Astrocyte (in vitro differentiated cells and primary cell): ENCODE data around the gene ARMCX1. TPM values are rescaled to one million over a fixed set of nuclear protein-coding genes. Genes with fewer than 3 reads are reported as not detected.
A peak's percentile ranks its signal among the peaks of the same experiment; 100 is the strongest.

Source experiments
- DNase-seq: peaks from one replicate; pipeline ENCODE4 v3.0.0-alpha.2; 2010; ENCODE audit warnings: low read depth
- FAIRE-seq: peaks from 2 replicates; lab custom pipeline; 2011; peaks lifted over from hg19 to GRCh38; lab: Jason Lieb, UNC
- H2AFZ ChIP-seq: 2 replicates; pipeline ENCODE4 v1.6.0; 2012; ENCODE audit warnings: low read depth, low read length, inconsistent platforms
- H3K27ac ChIP-seq: 2 replicates; pipeline ENCODE4 v1.5.1; 2011; ENCODE audit warnings: low read depth, low read length, inconsistent platforms
- H3K27me3 ChIP-seq: 2 replicates; pipeline ENCODE4 v1.6.0; 2011; ENCODE audit warnings: low read length, inconsistent platforms; ENCODE audit not compliant: insufficient read depth
- H3K36me3 ChIP-seq: 2 replicates; pipeline ENCODE4 v1.5.1; 2011; ENCODE audit warnings: low read length, inconsistent platforms; ENCODE audit not compliant: insufficient read depth
- H3K4me1 ChIP-seq: 2 replicates; pipeline ENCODE4 v1.5.1; 2011; ENCODE audit warnings: low read length, inconsistent platforms; ENCODE audit not compliant: insufficient read depth
- H3K4me2 ChIP-seq: 2 replicates; pipeline ENCODE4 v1.6.0; 2012; ENCODE audit warnings: low read length, inconsistent platforms
- H3K4me3 ChIP-seq: 2 replicates; pipeline ENCODE4 v1.5.1; 2011; ENCODE audit warnings: low read depth, mild to moderate bottlenecking, low read length, inconsistent platforms; ENCODE audit not compliant: insufficient read depth
- H3K79me2 ChIP-seq: 2 replicates; pipeline ENCODE4 v1.6.0; 2012; ENCODE audit warnings: mild to moderate bottlenecking, low read length, inconsistent platforms; ENCODE audit not compliant: insufficient read depth
- H3K9ac ChIP-seq: 2 replicates; pipeline ENCODE4 v1.6.0; 2012; ENCODE audit warnings: mild to moderate bottlenecking, low read length, inconsistent platforms
- H3K9me3 ChIP-seq: 2 replicates; pipeline ENCODE4 v1.5.1; 2012; ENCODE audit warnings: low read depth, mild to moderate bottlenecking, low read length, inconsistent platforms; ENCODE audit not compliant: insufficient read depth
- H4K20me1 ChIP-seq: 2 replicates; pipeline ENCODE4 v1.6.0; 2012; ENCODE audit warnings: low read length, inconsistent platforms; ENCODE audit not compliant: insufficient read depth
- H3K27ac Mint-ChIP-seq: one replicate; pipeline ENCODE4 v1.8.0; 2021; ENCODE audit warnings: mild to moderate bottlenecking, mixed read lengths; ENCODE audit not compliant: unreplicated experiment
- H3K27me3 Mint-ChIP-seq: one replicate; pipeline ENCODE4 v1.8.0; 2021; ENCODE audit warnings: low read depth, mixed read lengths; ENCODE audit not compliant: unreplicated experiment
- H3K36me3 Mint-ChIP-seq: one replicate; pipeline ENCODE4 v1.8.0; 2021; ENCODE audit warnings: low read depth, mixed read lengths; ENCODE audit not compliant: unreplicated experiment
- H3K4me1 Mint-ChIP-seq: one replicate; pipeline ENCODE4 v1.8.0; 2021; ENCODE audit warnings: low read depth, mixed read lengths; ENCODE audit not compliant: unreplicated experiment
- H3K4me3 Mint-ChIP-seq: one replicate; pipeline ENCODE4 v1.8.0; 2021; ENCODE audit warnings: mild to moderate bottlenecking, moderate library complexity, mixed read lengths; ENCODE audit not compliant: unreplicated experiment
- H3K9me3 Mint-ChIP-seq: one replicate; pipeline ENCODE4 v1.8.0; 2021; ENCODE audit warnings: mild to moderate bottlenecking, mixed read lengths; ENCODE audit not compliant: unreplicated experiment
- EZH2 ChIP-seq: IDR thresholded peaks from 2 replicates; pipeline ENCODE4 v1.6.1; 2012; ENCODE audit warnings: mild to moderate bottlenecking, low read length, inconsistent platforms; ENCODE audit not compliant: insufficient read depth
- total RNA-seq: library from RNA; stranded (reverse); gene quantifications from 2 replicates; pipeline ENCODE4 v1.2.1, GENCODE V29; 2021
- TF ChIP-seq, protein P1 (sequence below): IDR thresholded peaks from 2 replicates; pipeline ENCODE4 v1.5.1; 2011; ENCODE audit warnings: low read depth, mild to moderate bottlenecking, inconsistent platforms, low read length, moderate library complexity; ENCODE audit not compliant: insufficient read depth

ARMCX1 gene
- total RNA-seq, 1 donor from 2014 or later = 20.1 TPM

DNA sequence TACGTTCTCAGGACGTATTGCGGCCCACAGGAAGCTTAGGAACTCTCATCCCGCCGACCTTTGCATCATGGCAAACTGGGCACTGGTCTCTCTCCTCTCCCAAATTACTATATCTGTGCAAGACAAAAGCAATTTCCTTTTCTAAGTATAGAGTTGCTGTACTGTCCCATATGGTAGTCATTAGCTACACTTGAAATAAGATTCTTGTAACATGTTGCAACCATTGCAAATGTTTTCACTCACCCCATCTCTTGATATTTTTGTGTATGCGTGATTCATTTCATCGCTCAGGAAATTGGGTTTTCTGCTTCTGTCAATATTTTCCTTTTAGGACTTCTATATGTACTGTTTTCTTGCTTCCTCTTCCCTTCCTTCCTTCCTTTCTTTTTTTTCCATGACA lies 51.7 kb downstream of the ARMCX1 start:
- no peak for DNase-seq

More for the DNA sequence above, 51.7 kb downstream of the ARMCX1 start:
- no peak for TF ChIP-seq EZH2
- TF ChIP-seq, protein P1, sequence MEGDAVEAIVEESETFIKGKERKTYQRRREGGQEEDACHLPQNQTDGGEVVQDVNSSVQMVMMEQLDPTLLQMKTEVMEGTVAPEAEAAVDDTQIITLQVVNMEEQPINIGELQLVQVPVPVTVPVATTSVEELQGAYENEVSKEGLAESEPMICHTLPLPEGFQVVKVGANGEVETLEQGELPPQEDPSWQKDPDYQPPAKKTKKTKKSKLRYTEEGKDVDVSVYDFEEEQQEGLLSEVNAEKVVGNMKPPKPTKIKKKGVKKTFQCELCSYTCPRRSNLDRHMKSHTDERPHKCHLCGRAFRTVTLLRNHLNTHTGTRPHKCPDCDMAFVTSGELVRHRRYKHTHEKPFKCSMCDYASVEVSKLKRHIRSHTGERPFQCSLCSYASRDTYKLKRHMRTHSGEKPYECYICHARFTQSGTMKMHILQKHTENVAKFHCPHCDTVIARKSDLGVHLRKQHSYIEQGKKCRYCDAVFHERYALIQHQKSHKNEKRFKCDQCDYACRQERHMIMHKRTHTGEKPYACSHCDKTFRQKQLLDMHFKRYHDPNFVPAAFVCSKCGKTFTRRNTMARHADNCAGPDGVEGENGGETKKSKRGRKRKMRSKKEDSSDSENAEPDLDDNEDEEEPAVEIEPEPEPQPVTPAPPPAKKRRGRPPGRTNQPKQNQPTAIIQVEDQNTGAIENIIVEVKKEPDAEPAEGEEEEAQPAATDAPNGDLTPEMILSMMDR = no peak
- Histone ChIP-seq H3K9me3 (no peaks in the 10 kb centered on the region), H3K27me3 (no peaks in the 10 kb centered on the region), H3K27ac (no peak overlapping the region), H3K4me3 (no peak overlapping the region), H3K4me2 (no peak overlapping the region), H3K36me3 (no peaks in the 10 kb centered on the region), H3K79me2 (no peaks in the 10 kb centered on the region), H3K9ac (no peak overlapping the region), H4K20me1 (no peaks in the 10 kb centered on the region), H3K4me1 (no peaks in the 10 kb centered on the region), H2AFZ (no peak overlapping the region)
- H3K27me3 Mint-ChIP-seq = peaks cover under 1% of the 10 kb centered on the region
- H3K36me3 Mint-ChIP-seq = no peaks in the 10 kb centered on the region
- H3K9me3 Mint-ChIP-seq = no peaks in the 10 kb centered on the region
- H3K4me3 Mint-ChIP-seq = no peak overlapping the region
- H3K27ac Mint-ChIP-seq = no peak overlapping the region
- peak; percentile 84 for FAIRE-seq
- H3K4me1 Mint-ChIP-seq = no peaks in the 10 kb centered on the region

Other genes starting within 250 kb of the ARMCX1 start
- gene TIMM8A, start 201.8 kb upstream of the ARMCX1 start, total RNA-seq = 16.7 and 18.5 TPM in 2 replicates
- 0.43 and 0.79 TPM in 2 replicates for gene BTK, start 164.4 kb upstream of the ARMCX1 start, total RNA-seq
- 185 and 186 TPM in 2 replicates for gene RPL36A, start 159.5 kb upstream of the ARMCX1 start, total RNA-seq
- 48.0 and 51.9 TPM in 2 replicates for gene GLA, start 142.6 kb upstream of the ARMCX1 start, total RNA-seq
- gene HNRNPH2, start 142.3 kb upstream of the ARMCX1 start, total RNA-seq = 47.5 and 48.9 TPM in 2 replicates
- gene ARMCX4, start 65.1 kb upstream of the ARMCX1 start, total RNA-seq = 9.6 and 10.8 TPM in 2 replicates
- gene ARMCX6, start 67.5 kb downstream of the ARMCX1 start, total RNA-seq = 68.0 and 71.2 TPM in 2 replicates
- gene ARMCX3, start 72.6 kb downstream of the ARMCX1 start, total RNA-seq = 108 and 109 TPM in 2 replicates
- gene ARMCX2, start 109.3 kb downstream of the ARMCX1 start, total RNA-seq = 96.5 and 112 TPM in 2 replicates